Small intestine (tissue), 7 donors: ENCODE data around the gene HDHD5. TPM values are rescaled to one million over a fixed set of nuclear protein-coding genes. Genes with fewer than 3 reads are reported as not detected.

Source experiments
- DNase-seq, 2 donors: peaks; one replicate each; pipeline versions ENCODE4 v3.0.0 to v3.0.0-alpha.2; 2013
- FAIRE-seq: peaks from 2 replicates; lab custom pipeline; 2012; peaks lifted over from hg19 to GRCh38; lab: Jason Lieb, UNC
- H3K27ac ChIP-seq, 3 donors: one replicate each; pipeline ENCODE4 v1.5.1; 2013; ENCODE audit warnings: low read length in 2 of 3, mild to moderate bottlenecking in 2 of 3, control low read depth in 1 of 3, inconsistent platforms in 1 of 3, low read depth in 1 of 3, moderate library complexity in 1 of 3
- H3K27me3 ChIP-seq, 3 donors: one replicate each; pipeline ENCODE4 v1.6.1; 2013; ENCODE audit warnings: low read length in 3 of 3, inconsistent platforms in 1 of 3; ENCODE audit not compliant: control insufficient read depth in 3 of 3, insufficient read depth in 3 of 3
- H3K36me3 ChIP-seq, 3 donors: one replicate each; pipeline ENCODE4 v1.6.1; 2013; ENCODE audit warnings: low read length in 3 of 3, inconsistent platforms in 1 of 3, low read depth in 1 of 3, mild to moderate bottlenecking in 1 of 3, moderate library complexity in 1 of 3; ENCODE audit not compliant: control insufficient read depth in 3 of 3, insufficient read depth in 2 of 3
- H3K4me1 ChIP-seq, 3 donors: one replicate each; pipeline ENCODE4 v1.6.1; 2013; ENCODE audit warnings: low read length in 2 of 3, inconsistent platforms in 1 of 3, low read depth in 1 of 3, mild to moderate bottlenecking in 1 of 3, moderate library complexity in 1 of 3; ENCODE audit not compliant: control insufficient read depth in 3 of 3, insufficient read depth in 2 of 3
- H3K4me3 ChIP-seq, 3 donors: one replicate each; pipeline ENCODE4 v1.5.1; 2013; ENCODE audit warnings: low read length in 3 of 3, control low read depth in 1 of 3, inconsistent platforms in 1 of 3, low read depth in 1 of 3, mild to moderate bottlenecking in 1 of 3, moderate library complexity in 1 of 3
- H3K9me3 ChIP-seq, 2 donors: one replicate each; pipeline ENCODE4 v1.6.1; 2013; ENCODE audit warnings: low read depth in 1 of 2, low read length in 1 of 2; ENCODE audit not compliant: control insufficient read depth in 2 of 2, insufficient read depth in 1 of 2
- WGBS, 3 donors: extraction: QIAGEN DNeasy Blood & Tissue Kit; methylation state at CpG; one replicate each; pipeline ENCODE4 v1.1.7; 2013; 5-methylcytosine and 5-hydroxymethylcytosine counted together
- polyA plus RNA-seq, 4 donors: library from polyadenylated mRNA; stranded (reverse) in 3 of 4; unstranded in 1 of 4; fragments of 200-250 nt in 3 of 4; fragments of 120-200 nt in 1 of 4; gene quantifications; one replicate each; pipeline versions ENCODE4 v1.2.1 to v1.2.3, GENCODE V29; 2013
- donor health status: healthy with polysubstance abuse.
- donor health status: control.
- donor health status: control.
- donor health status: Bipolar disorder and iron deficiency.
- donor health status: healthy.

HDHD5 gene
- polyA plus RNA-seq, 4 donors, result 36.0 to 70.8 (median 61.7) TPM

DNA sequence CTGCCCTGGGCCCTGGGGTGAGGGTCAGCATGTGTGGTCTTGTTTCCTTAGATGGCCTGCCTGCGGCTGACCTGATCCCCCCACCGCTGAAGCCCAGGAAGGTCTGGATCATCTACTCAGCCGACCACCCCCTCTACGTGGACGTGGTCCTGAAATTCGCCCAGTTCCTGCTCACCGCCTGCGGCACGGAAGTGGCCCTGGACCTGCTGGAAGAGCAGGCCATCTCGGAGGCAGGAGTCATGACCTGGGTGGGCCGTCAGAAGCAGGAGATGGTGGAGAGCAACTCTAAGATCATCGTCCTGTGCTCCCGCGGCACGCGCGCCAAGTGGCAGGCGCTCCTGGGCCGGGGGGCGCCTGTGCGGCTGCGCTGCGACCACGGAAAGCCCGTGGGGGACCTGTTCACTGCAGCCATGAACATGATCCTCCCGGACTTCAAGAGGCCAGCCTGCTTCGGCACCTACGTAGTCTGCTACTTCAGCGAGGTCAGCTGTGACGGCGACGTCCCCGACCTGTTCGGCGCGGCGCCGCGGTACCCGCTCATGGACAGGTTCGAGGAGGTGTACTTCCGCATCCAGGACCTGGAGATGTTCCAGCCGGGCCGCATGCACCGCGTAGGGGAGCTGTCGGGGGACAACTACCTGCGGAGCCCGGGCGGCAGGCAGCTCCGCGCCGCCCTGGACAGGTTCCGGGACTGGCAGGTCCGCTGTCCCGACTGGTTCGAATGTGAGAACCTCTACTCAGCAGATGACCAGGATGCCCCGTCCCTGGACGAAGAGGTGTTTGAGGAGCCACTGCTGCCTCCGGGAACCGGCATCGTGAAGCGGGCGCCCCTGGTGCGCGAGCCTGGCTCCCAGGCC lies 50.6 kb downstream of the HDHD5 start:
- no peaks in the 10 kb centered on the region for H3K4me1 ChIP-seq
- peaks cover 18 to 30% (median 25%) of the 10 kb centered on the region in 3 donors for H3K36me3 ChIP-seq
- no peak overlapping the region for H3K4me3 ChIP-seq
- no peaks in the 10 kb centered on the region for H3K27me3 ChIP-seq
- no peak for DNase-seq
- H3K9me3 ChIP-seq, result no peaks in the 10 kb centered on the region
- no peak for FAIRE-seq
- WGBS, 3 donors, result 96 to 98% (median 96%) methylated on average over 60 to 66 of the region's 66 CpGs
- H3K27ac ChIP-seq, result no peak overlapping the region

DNA sequence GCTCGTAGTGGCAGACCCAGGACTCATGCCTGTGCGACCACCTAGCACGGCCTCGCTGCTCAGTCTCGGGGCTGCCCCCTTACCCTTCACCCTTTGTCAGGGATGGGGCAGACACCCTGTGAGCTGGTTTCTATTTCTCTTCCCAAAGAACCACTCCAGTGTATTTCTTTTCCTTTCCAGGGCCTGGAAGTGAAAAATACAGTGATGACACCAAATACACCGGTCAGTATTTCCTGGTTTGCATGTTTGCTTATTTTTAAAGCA lies 51.6 kb downstream of the HDHD5 start:
- FAIRE-seq, result no peak
- Histone ChIP-seq H3K9me3 (no peaks in the 10 kb centered on the region), H3K4me3 (no peak overlapping the region), H3K27ac (no peak overlapping the region), H3K27me3 (no peaks in the 10 kb centered on the region), H3K36me3 (peaks cover 22 to 31% (median 29%) of the 10 kb centered on the region in 3 donors), H3K4me1 (no peaks in the 10 kb centered on the region)
- no peak for DNase-seq
- WGBS, 3 donors, result 89 to 96% (median 95%) methylated on average over 6 of the region's 6 CpGs

DNA sequence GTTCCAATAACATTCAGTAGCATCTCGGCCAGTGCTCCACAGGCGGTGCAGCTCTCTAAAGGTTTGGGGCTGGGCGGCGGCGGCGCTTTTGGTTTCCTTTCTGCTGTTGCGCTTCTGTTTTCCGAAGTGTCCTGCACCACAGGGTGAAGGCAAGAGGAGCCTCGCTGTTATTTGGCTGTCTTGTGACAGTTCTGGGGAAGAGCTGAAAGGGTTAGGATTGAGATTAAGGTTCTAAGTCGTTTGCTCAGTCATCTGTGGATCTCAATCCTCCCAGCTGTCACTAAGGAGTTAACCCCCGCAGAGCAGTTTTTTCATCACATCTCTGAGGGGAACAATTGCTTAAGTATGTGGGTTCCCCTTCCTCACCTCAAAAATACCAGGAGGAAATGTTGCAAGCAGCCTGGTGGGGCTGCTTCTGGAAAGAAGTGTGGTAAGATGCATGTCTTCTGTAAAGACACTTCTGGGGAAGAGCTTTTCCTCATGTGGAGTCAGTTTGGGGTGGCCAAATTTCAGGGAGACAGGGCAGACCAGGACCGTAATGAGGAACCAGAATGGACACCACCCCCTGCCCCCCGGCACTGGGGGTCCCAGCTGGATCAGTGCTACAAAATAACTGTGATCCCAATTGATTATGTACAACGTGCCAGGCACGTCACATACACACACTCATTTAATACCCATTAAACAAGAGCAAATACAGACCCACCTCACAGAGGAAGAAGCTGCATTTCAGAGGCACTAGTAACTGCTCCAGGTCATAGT lies 52.1 kb downstream of the HDHD5 start:
- Histone ChIP-seq H3K4me3 (no peak overlapping the region), H3K27ac (peak overlapping the region in 1 of 3 donors; percentile 32), H3K27me3 (no peaks in the 10 kb centered on the region), H3K9me3 (no peaks in the 10 kb centered on the region), H3K4me1 (no peaks in the 10 kb centered on the region), H3K36me3 (peaks cover 27 to 35% (median 32%) of the 10 kb centered on the region in 3 donors)
- FAIRE-seq (no peak), DNase-seq (no peak)
- WGBS, 3 donors, result 68 to 85% (median 71%) methylated on average over 15 of the region's 15 CpGs

DNA sequence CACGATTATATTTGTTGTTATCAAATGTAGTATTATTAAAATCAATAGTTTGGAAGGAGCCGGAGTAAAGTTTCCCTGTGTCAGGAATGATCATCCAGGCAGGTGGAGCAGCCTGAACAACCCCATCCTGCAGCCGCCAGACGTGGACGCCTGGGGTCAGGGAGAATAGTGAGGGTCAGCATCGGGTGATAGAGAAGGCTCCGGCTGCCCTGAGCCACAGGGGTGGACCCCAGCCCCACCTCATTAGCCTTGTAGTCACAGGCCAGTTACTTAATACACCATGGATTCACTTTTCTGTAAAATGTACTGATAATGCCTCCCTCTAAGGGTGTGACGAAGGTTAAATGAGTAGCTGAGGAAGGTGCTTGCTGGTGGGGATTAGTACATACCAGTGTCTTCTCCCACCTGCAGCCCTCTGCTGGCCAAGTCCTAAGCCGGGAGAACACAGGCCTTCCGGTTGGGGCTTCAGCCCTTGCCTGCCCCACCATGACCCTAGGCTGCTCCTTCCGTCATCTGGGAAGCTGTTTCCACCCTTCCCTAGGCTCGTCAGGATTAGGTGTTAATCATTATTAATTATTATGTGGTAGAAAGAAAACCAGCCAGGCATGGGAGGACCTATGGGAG lies 52.8 kb downstream of the HDHD5 start:
- Histone ChIP-seq H3K27me3 (no peaks in the 10 kb centered on the region), H3K36me3 (peaks cover 27 to 39% (median 36%) of the 10 kb centered on the region in 3 donors), H3K9me3 (no peaks in the 10 kb centered on the region), H3K4me3 (no peak overlapping the region), H3K27ac (no peak overlapping the region), H3K4me1 (no peaks in the 10 kb centered on the region)
- FAIRE-seq, result no peak
- DNase-seq, result no peak
- 86 to 87% (median 87%) methylated on average over 12 of the region's 12 CpGs for WGBS, 3 donors

DNA sequence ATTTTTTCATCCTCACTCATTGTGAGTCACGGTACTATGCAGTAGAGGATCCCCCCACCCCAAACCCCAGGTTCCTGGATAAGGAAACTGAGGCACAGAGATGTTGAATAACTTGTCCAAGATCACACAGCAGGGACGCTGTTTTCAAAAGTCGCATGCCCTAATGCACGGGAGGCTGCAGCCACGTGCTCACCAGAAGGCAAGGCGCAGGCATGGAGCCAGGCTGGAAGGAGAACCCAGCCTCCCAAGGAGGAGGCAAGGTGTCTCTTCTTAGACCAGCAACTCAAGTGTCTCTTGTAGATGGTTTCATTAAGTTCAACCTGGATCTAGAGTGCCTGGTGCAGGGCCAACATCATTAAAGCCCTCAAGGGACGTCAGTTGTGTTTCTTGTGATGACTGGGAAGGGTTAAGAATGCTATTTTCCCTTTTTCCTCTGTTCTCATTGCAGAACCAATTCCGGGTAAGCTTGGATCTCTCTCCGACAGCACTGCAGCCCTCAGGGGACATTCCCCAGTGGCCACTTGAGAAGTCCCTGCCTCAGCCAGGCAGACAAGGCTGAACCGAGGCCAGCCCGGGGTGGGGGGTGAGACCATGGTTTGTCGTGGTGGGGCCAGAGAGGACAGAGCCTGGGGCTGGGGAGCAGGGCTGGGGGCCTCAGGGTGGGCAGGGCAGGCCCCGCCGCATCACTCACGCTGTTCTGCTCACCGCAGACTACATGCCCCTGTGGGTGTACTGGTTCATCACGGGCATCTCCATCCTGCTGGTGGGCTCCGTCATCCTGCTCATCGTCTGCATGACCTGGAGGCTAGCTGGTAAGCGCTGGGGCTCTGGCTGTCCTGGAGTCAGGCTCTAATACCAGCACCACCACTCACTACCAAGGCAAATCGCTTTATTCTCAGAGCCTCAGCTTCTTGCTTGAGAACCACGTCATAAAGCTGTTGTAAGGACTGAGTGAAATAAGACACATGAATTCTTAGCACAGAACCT lies 53.6 kb downstream of the HDHD5 start:
- Histone ChIP-seq H3K27me3 (no peaks in the 10 kb centered on the region), H3K36me3 (peaks cover 29 to 48% (median 35%) of the 10 kb centered on the region in 3 donors), H3K27ac (no peak overlapping the region), H3K4me1 (no peaks in the 10 kb centered on the region), H3K4me3 (no peak overlapping the region), H3K9me3 (no peaks in the 10 kb centered on the region)
- WGBS, 3 donors, result 86 to 88% (median 88%) methylated on average over 22 of the region's 22 CpGs
- DNase-seq (no peak), FAIRE-seq (no peak)

DNA sequence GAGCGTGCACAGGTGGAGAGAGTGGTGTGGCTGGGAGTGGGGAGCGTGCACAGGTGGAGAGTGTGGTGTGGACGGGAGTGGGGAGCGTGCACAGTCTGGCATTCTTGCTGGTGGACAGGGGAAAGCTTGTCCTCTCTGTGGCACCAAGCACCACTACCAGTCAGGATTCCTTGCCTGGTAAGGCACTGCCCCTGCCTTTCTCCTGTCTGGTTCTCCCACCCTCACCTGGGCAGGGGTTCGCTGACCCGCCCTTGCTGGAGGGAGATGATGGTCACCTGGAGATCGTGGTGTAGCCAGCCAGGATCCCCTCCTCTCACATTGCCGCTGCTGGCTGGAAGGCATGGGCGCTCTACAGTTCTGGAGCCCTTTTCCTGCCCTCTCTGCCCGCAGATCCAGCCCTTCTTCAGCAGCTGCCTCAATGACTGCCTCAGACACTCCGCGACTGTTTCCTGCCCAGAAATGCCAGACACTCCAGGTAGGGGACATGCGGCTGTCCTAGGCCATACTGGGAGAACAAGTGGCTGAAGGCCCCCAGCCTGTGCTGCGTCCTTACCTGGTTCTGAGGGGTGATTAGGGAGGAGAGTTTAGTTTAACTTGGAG lies 54.6 kb downstream of the HDHD5 start:
- Histone ChIP-seq H3K9me3 (no peaks in the 10 kb centered on the region), H3K27ac (no peak overlapping the region), H3K27me3 (no peaks in the 10 kb centered on the region), H3K4me1 (no peaks in the 10 kb centered on the region), H3K36me3 (peaks cover 30 to 50% (median 31%) of the 10 kb centered on the region in 3 donors), H3K4me3 (no peak overlapping the region)
- FAIRE-seq (no peak), DNase-seq (no peak)
- 87 to 90% (median 89%) methylated on average over 14 of the region's 14 CpGs for WGBS, 3 donors

DNA sequence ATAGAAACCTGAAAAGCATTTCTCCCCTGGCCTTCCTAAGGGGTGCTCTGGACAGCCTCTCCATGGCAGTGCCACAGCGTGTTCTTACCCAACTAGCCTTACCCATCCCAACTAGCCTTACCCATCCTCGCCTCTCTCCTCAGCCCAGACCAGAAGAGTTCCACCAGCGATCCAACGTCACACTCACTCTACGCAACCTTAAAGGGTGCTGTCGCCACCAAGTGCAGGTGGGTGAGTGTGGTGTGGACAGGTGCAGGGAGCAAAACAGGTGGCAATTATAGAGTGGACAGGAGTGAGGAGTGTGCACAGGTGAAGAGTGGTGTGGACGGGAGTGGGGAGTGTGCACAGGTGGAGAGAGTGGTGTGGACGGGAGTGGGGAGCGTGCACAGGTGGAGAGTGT lies 55.7 kb downstream of the HDHD5 start:
- Histone ChIP-seq H3K27me3 (no peaks in the 10 kb centered on the region), H3K4me1 (no peaks in the 10 kb centered on the region), H3K9me3 (no peaks in the 10 kb centered on the region), H3K4me3 (no peak overlapping the region), H3K36me3 (peaks cover 24 to 57% (median 25%) of the 10 kb centered on the region in 3 donors), H3K27ac (no peak overlapping the region)
- FAIRE-seq, result no peak
- WGBS, 3 donors, result 95 to 98% (median 97%) methylated on average over 9 of the region's 9 CpGs
- DNase-seq, result no peak
